ENCODE data around the gene EFNA5.

EFNA5 gene

DNA sequence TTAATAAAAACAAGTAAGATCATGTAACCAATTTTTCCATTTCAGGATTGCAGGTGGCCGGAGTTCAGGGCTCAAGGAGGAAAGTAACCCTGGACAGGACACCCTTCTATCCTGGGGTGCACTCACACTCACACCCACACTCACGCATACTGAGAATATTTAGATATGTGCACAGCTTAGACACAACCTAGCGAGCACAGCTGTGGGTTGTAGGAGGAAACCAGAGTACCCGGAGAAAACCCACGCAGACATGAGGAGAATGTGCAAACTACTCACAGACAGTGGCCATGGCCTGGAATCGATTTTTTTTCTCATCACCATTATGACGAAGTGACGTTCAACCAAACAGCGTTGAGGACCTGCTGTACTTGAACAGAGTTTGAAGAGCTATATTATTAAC lies 4.5 kb upstream of the EFNA5 start:
- Histone ChIP-seq H3K79me2 (ENCODE audit: insufficient read depth, low read length) (no peaks in the 10 kb centered on the region), H3K27me3 (ENCODE audit: insufficient read depth, low read length) (no peaks in the 10 kb centered on the region)
- TF ChIP-seq, protein P1, sequence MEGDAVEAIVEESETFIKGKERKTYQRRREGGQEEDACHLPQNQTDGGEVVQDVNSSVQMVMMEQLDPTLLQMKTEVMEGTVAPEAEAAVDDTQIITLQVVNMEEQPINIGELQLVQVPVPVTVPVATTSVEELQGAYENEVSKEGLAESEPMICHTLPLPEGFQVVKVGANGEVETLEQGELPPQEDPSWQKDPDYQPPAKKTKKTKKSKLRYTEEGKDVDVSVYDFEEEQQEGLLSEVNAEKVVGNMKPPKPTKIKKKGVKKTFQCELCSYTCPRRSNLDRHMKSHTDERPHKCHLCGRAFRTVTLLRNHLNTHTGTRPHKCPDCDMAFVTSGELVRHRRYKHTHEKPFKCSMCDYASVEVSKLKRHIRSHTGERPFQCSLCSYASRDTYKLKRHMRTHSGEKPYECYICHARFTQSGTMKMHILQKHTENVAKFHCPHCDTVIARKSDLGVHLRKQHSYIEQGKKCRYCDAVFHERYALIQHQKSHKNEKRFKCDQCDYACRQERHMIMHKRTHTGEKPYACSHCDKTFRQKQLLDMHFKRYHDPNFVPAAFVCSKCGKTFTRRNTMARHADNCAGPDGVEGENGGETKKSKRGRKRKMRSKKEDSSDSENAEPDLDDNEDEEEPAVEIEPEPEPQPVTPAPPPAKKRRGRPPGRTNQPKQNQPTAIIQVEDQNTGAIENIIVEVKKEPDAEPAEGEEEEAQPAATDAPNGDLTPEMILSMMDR (IDR thresholded peaks at IDR 0.05; ENCODE audit: low read length): no peak
- TF ChIP-seq EZH2 (IDR thresholded peaks at IDR 0.05; ENCODE audit: borderline replicate concordance, low read length): no peak

DNA sequence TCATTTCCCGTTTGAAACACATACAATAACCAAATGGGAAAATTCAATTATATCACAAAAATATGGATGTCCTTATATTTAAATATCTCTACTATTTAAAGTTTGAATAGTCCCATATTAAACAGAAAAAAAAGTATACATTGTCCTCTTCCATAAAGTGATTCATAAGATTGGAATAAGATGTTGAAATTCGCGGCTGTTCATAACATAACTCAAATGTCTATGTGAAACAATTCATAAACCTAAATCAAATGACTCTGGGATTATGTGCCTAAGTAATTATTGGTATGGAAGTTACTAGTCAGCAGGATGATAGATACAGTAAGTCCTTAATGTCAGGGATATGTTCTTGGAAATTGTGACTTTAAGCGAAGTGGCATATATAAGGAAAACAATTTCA lies 3.9 kb upstream of the EFNA5 start:
- Histone ChIP-seq H3K36me3 (ENCODE audit: insufficient read depth, low read length) (no peaks in the 10 kb centered on the region), H3K9ac (ENCODE audit: low read length) (no peak overlapping the region), H2AFZ (ENCODE audit: low read length) (no peak overlapping the region), H3K9me2 (ENCODE audit: low read depth, low read length) (no peaks in the 10 kb centered on the region), H3K79me2 (ENCODE audit: insufficient read depth, low read length) (no peaks in the 10 kb centered on the region), H4K20me1 (ENCODE audit: insufficient read depth, low read length) (no peaks in the 10 kb centered on the region), H3K27ac (ENCODE audit: low read depth, low read length, poor library complexity, severe bottlenecking) (no peak overlapping the region), H3F3A (ENCODE audit: insufficient read depth, low read length) (no peaks in the 10 kb centered on the region), H3K4me2 (ENCODE audit: low read length) (no peak overlapping the region), H3K9me3 (ENCODE audit: low read length) (no peaks in the 10 kb centered on the region), H3K27me3 (ENCODE audit: insufficient read depth, low read length) (no peaks in the 10 kb centered on the region), H3K4me3 (ENCODE audit: low read depth, low read length, poor library complexity, severe bottlenecking) (no peak overlapping the region), H3K4me1 (ENCODE audit: insufficient read depth, low read length, severe bottlenecking) (peaks cover 23% of the 10 kb centered on the region)
- no peak for TF ChIP-seq EZH2 (IDR thresholded peaks at IDR 0.05; ENCODE audit: borderline replicate concordance, low read length)

More for the DNA sequence above, 4.5 kb upstream of the EFNA5 start:
- Histone ChIP-seq H3K27ac (ENCODE audit: low read depth, low read length, poor library complexity, severe bottlenecking) (no peak overlapping the region), H4K20me1 (ENCODE audit: insufficient read depth, low read length) (no peaks in the 10 kb centered on the region), H3K4me2 (ENCODE audit: low read length) (no peak overlapping the region), H3K36me3 (ENCODE audit: insufficient read depth, low read length) (no peaks in the 10 kb centered on the region), H2AFZ (ENCODE audit: low read length) (no peak overlapping the region), H3F3A (ENCODE audit: insufficient read depth, low read length) (no peaks in the 10 kb centered on the region), H3K4me1 (ENCODE audit: insufficient read depth, low read length, severe bottlenecking) (peaks cover 23% of the 10 kb centered on the region), H3K9me3 (ENCODE audit: low read length) (no peaks in the 10 kb centered on the region), H3K9me2 (ENCODE audit: low read depth, low read length) (no peaks in the 10 kb centered on the region), H3K4me3 (ENCODE audit: low read depth, low read length, poor library complexity, severe bottlenecking) (no peak overlapping the region), H3K9ac (ENCODE audit: low read length) (no peak overlapping the region)

DNA sequence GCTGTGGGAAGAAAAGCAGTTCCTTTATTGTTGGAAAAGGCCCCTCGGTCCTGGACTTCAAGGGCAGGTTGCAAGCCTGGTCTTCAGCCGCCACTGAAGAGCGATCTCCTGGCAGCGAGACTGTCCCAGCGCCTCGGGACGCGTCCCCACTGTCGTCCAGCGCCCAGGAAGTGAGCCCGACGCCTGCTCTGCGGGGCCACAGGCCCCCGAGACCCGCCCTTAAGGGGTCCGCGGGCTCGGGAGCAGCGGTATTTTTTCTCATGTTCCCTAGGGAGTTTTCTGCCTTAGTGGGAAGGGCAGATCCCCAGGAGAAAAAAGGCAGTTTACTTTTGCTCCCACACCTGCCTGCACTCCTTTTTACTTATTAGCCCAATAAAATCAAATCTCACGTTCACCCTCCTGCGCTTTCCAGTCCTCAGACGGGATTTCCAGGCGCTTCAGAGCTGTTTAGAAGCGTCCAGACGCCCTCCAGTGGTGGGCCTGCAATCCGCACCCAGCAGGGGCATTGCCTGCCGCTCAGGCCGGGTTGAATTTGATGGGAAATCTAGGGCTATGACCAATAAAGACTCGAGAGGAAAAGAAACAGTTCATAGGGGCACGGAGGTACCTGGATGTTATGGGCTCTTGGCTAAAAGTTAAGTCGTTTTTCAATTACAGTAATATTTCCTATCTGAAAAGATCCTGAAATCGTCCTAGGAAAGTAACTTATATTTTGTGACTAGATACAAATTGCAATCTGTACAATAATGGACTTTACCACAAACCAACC lies 2.8 kb upstream of the EFNA5 start:
- H3K9ac ChIP-seq (ENCODE audit: low read length): peak overlapping the region; percentile 51; the same call in 1 of the 2 replicates
- H3K4me1 ChIP-seq (ENCODE audit: insufficient read depth, low read length, severe bottlenecking): peaks cover 23% of the 10 kb centered on the region

More for the DNA sequence above, 2.8 kb upstream of the EFNA5 start:
- no peaks in the 10 kb centered on the region for H3K79me2 ChIP-seq (ENCODE audit: insufficient read depth, low read length)
- no peaks in the 10 kb centered on the region for H3K27me3 ChIP-seq (ENCODE audit: insufficient read depth, low read length)
- peak overlapping the region; percentile 68 for H3K4me3 ChIP-seq (ENCODE audit: low read depth, low read length, poor library complexity, severe bottlenecking)
- H4K20me1 ChIP-seq (ENCODE audit: insufficient read depth, low read length): no peaks in the 10 kb centered on the region
- no peaks in the 10 kb centered on the region for H3F3A ChIP-seq (ENCODE audit: insufficient read depth, low read length)
- no peaks in the 10 kb centered on the region for H3K36me3 ChIP-seq (ENCODE audit: insufficient read depth, low read length)
- H2AFZ ChIP-seq (ENCODE audit: low read length): 0 out of 2 replicates have a peak overlapping the region, but pooled peaks have one; percentile 18
- H3K9me2 ChIP-seq (ENCODE audit: low read depth, low read length): no peaks in the 10 kb centered on the region
- H3K9me3 ChIP-seq (ENCODE audit: low read length): no peaks in the 10 kb centered on the region
- TF ChIP-seq, protein P1 (IDR thresholded peaks at IDR 0.05; ENCODE audit: low read length): peak; percentile 99
- no peak for TF ChIP-seq EZH2 (IDR thresholded peaks at IDR 0.05; ENCODE audit: borderline replicate concordance, low read length)
- H3K4me2 ChIP-seq (ENCODE audit: low read length): peak overlapping the region; percentile 83
- H3K27ac ChIP-seq (ENCODE audit: low read depth, low read length, poor library complexity, severe bottlenecking): peak overlapping the region; percentile 37

Measured in OCI-LY1 (cell line).